SIG-M5 (cell line): ENCODE data around the gene FPGS.
"Not testable (repeated sequence)": the region's sequence is repeated elsewhere in the genome, so short reads cannot be mapped to it uniquely, and the experiment has no call there.

Experiments used
- DNase-seq: peaks from one replicate; lab custom pipeline; 2025; lab: John Stamatoyannopoulos, UW

FPGS gene

GRCh38 chr9:127812011-127812410, 9.3 kb downstream of the FPGS start:
- DNase-seq = no peak

GRCh38 chr9:127812936-127813675, 10.4 kb downstream of the FPGS start:
- DNase-seq = no peak

- DNase-seq = no peak
Measured at GRCh38 chr9:127813686-127814226, 11.1 kb downstream of the FPGS start.

- DNase-seq = no peak
Measured at GRCh38 chr9:127814619-127815511, 12.2 kb downstream of the FPGS start.

- no peak for DNase-seq
Measured at GRCh38 chr9:127815512-127816361, 13.1 kb downstream of the FPGS start.

- DNase-seq = no peak
Measured at GRCh38 chr9:127816362-127816725, 13.7 kb downstream of the FPGS start.

GRCh38 chr9:127816728-127817127, 14.0 kb downstream of the FPGS start:
- DNase-seq = no peak

GRCh38 chr9:127817881-127818434, 15.3 kb downstream of the FPGS start:
- no peak for DNase-seq

- DNase-seq = no peak
Measured at GRCh38 chr9:127818574-127818973, 15.9 kb downstream of the FPGS start.

- no peak for DNase-seq
Measured at GRCh38 chr9:127822108-127822507, 19.4 kb downstream of the FPGS start.

- no peak for DNase-seq
Measured at GRCh38 chr9:127825319-127826051, 22.8 kb downstream of the FPGS start.

- no peak for DNase-seq
Measured at GRCh38 chr9:127826253-127826913, 23.7 kb downstream of the FPGS start.

GRCh38 chr9:127828262-127829031, 25.8 kb downstream of the FPGS start:
- DNase-seq = no peak

- no peak for DNase-seq
Measured at GRCh38 chr9:127829205-127829906, 26.7 kb downstream of the FPGS start.

GRCh38 chr9:127832248-127832647, 29.6 kb downstream of the FPGS start:
- DNase-seq = no peak

GRCh38 chr9:127833555-127833954, 30.9 kb downstream of the FPGS start:
- DNase-seq = no peak

- DNase-seq = no peak
Measured at GRCh38 chr9:127835991-127836516, 33.4 kb downstream of the FPGS start.

GRCh38 chr9:127836561-127836960, 33.9 kb downstream of the FPGS start:
- not testable (repeated sequence) for DNase-seq

- no peak for DNase-seq
Measured at GRCh38 chr9:127837346-127837745, 34.7 kb downstream of the FPGS start.
